Measurements from ENCODE around the gene COL15A1. TPM values are rescaled to one million over a fixed set of nuclear protein-coding genes. Genes with fewer than 3 reads are reported as not detected.

Gene COL15A1
- polyA plus RNA-seq, 1 donor: 21.6 TPM

- no peak for DNase-seq
Measured at GRCh38 chr9:98971168-98971914, 27.6 kb downstream of the COL15A1 start.

- no peak for DNase-seq
Measured at GRCh38 chr9:98971915-98972223, 28.2 kb downstream of the COL15A1 start.

GRCh38 chr9:98972716-98973115, 29.0 kb downstream of the COL15A1 start:
- DNase-seq: no peak

- no peak for DNase-seq
Measured at GRCh38 chr9:98973171-98973570, 29.5 kb downstream of the COL15A1 start.

GRCh38 chr9:98973576-98973975, 29.9 kb downstream of the COL15A1 start:
- no peak for DNase-seq

GRCh38 chr9:98974106-98974505, 30.4 kb downstream of the COL15A1 start:
- no peak for DNase-seq

GRCh38 chr9:98974554-98974953, 30.8 kb downstream of the COL15A1 start:
- no peak for DNase-seq

GRCh38 chr9:98974994-98975712, 31.4 kb downstream of the COL15A1 start:
- DNase-seq: peak; percentile 69

- DNase-seq: no peak
Measured at GRCh38 chr9:98975838-98976237, 32.1 kb downstream of the COL15A1 start.

- no peak for DNase-seq
Measured at GRCh38 chr9:98977246-98977714, 33.6 kb downstream of the COL15A1 start.

GRCh38 chr9:98977813-98978212, 34.1 kb downstream of the COL15A1 start:
- DNase-seq: no peak

GRCh38 chr9:98978231-98978681, 34.5 kb downstream of the COL15A1 start:
- DNase-seq: no peak

- no peak for DNase-seq
Measured at GRCh38 chr9:98980291-98980690, 36.6 kb downstream of the COL15A1 start.

GRCh38 chr9:98983295-98984268, 39.9 kb downstream of the COL15A1 start:
- no peak for DNase-seq

GRCh38 chr9:98985596-98985995, 41.9 kb downstream of the COL15A1 start:
- no peak for DNase-seq

GRCh38 chr9:98986866-98987651, 43.4 kb downstream of the COL15A1 start:
- no peak for DNase-seq

GRCh38 chr9:98989036-98990000, 45.6 kb downstream of the COL15A1 start:
- no peak for DNase-seq

GRCh38 chr9:98990181-98990870, 46.6 kb downstream of the COL15A1 start:
- no peak for DNase-seq

- no peak for DNase-seq
Measured at GRCh38 chr9:98992107-98992884, 48.6 kb downstream of the COL15A1 start.
